Psoas muscle (tissue), 8 donors: ENCODE data around the gene OLFML2A. TPM values are rescaled to one million over a fixed set of nuclear protein-coding genes. Genes with fewer than 3 reads are reported as not detected.

ENCODE experiments used
- ATAC-seq, 4 donors: fragments of 200-7000 bp; cut with Tn5 transposase; one replicate each; pipeline ENCODE4 v1.9.1; 2020; ENCODE audit warnings: moderate library complexity in 3 of 4, mild to moderate bottlenecking in 2 of 4
- DNase-seq, 2 donors: peaks; one replicate each; pipeline ENCODE4 v3.0.0-alpha.2; 2020
- H3K27ac ChIP-seq: fragments of 200-600 bp; one replicate; pipeline ENCODE4 v1.8.0; 2022
- H3K27me3 ChIP-seq, 3 donors: fragments of 200-600 bp in 1 of 3; one replicate each; pipeline versions ENCODE4 v1.6.1 to v1.8.0; 2013 to 2022; ENCODE audit warnings: low read length in 2 of 3, mild to moderate bottlenecking in 2 of 3, moderate library complexity in 1 of 3; ENCODE audit not compliant: insufficient read depth in 3 of 3
- H3K36me3 ChIP-seq, 2 donors: fragments of 200-600 bp in 1 of 2; one replicate each; pipeline versions ENCODE4 v1.6.1 to v1.8.0; 2013 to 2022; ENCODE audit warnings: low read depth in 1 of 2, mild to moderate bottlenecking in 1 of 2, moderate library complexity in 1 of 2; ENCODE audit not compliant: insufficient read depth in 1 of 2
- H3K4me1 ChIP-seq: fragments of 200-600 bp; one replicate; pipeline ENCODE4 v1.8.0; 2022
- H3K4me3 ChIP-seq: fragments of 200-600 bp; one replicate; pipeline ENCODE4 v1.8.0; 2022; ENCODE audit warnings: mild to moderate bottlenecking
- H3K9me3 ChIP-seq: fragments of 200-600 bp; one replicate; pipeline ENCODE4 v1.8.0; 2022
- CTCF ChIP-seq: fragments of 200-600 bp; IDR thresholded peaks from one replicate; pipeline ENCODE4 v1.8.0; 2022; ENCODE audit warnings: antibody characterized with exemption
- WGBS, 3 donors: extraction: QIAGEN DNeasy Blood & Tissue Kit; methylation state at CpG; one replicate each; pipeline versions ENCODE4 v1.1.6 to v1.1.7; 2013; 5-methylcytosine and 5-hydroxymethylcytosine counted together
- intact Hi-C, 2 donors: fragments of 100-400 bp; cut with DNase I; formaldehyde crosslinking; loops; one replicate each; pipeline versions ENCODE4 v1.11.0 to v1.14.2; 2022
- polyA plus RNA-seq, 3 donors: library from polyadenylated mRNA; stranded (reverse); fragments of 200-250 nt; gene quantifications; one replicate each; pipeline ENCODE4 v1.2.3, GENCODE V29; 2013
- total RNA-seq, 4 donors: library from RNA; stranded (reverse); fragmentation: NEBNext Ultra II Directional in 2 of 4; extraction: Animal tissue kit (Norgen Biotek cat#: 25700) in 2 of 4; gene quantifications; one replicate each; pipeline versions ENCODE4 v1.2.1 to v1.2.4, GENCODE V29; 2021 to 2023
- donor health status: healthy with polysubstance abuse.
- donor health status: DM: no; HTN: no; CAD: no; lungs with moderate emphysema.
- donor health status: Bipolar disorder and iron deficiency.
- donor health status: healthy.
- donor health status: DM: yes; HTN: yes; CAD: no.
- donor health status: DM: no; HTN: no; CAD: no.
- donor health status: DM: no; HTN: no; CAD: no.
- donor health status: DM: yes; HTN: yes; CAD: no.

The OLFML2A gene
- total and polyA plus RNA-seq, 7 donors: 3.0 to 30.3 (median 7.1) TPM

GRCh38 chr9:124779368-124780059 is 2.6 kb downstream of the OLFML2A start:
- Histone ChIP-seq H3K9me3 (no peaks in the 10 kb centered on the region), H3K27ac (no peak overlapping the region), H3K4me3 (no peak overlapping the region), H3K4me1 (peaks cover 14% of the 10 kb centered on the region), H3K36me3 (no peaks in the 10 kb centered on the region), H3K27me3 (no peaks in the 10 kb centered on the region)
- intact Hi-C loops: loop anchor here in 1 of 2 donors (10.0 kb wide), 1 partner anchor 595 kb away; no protein-coding TSS in a partner anchor
- DNase-seq: peak in 1 of 2 donors; percentile 37
- peak in 3 of 4 donors; percentile 46 to 54 (median 49) for ATAC-seq
- TF ChIP-seq CTCF: no peak
- WGBS, 3 donors: 33 to 41% (median 41%) methylated on average over 6 of the region's 6 CpGs

- Histone ChIP-seq H3K9me3 (no peaks in the 10 kb centered on the region), H3K36me3 (no peaks in the 10 kb centered on the region), H3K4me1 (peaks cover 14% of the 10 kb centered on the region), H3K4me3 (no peak overlapping the region), H3K27ac (no peak overlapping the region), H3K27me3 (no peaks in the 10 kb centered on the region)
- DNase-seq (peak in 1 of 2 donors; percentile 64), ATAC-seq (no peak)
- TF ChIP-seq CTCF: no peak
- WGBS, 3 donors: 45 to 54% (median 52%) methylated on average over 10 to 14 of the region's 14 CpGs
- intact Hi-C loops: no loop called here
Measured at GRCh38 chr9:124780060-124780756, 3.3 kb downstream of the OLFML2A start.

GRCh38 chr9:124780757-124781151 is 3.8 kb downstream of the OLFML2A start:
- Histone ChIP-seq H3K27ac (no peak overlapping the region), H3K27me3 (no peaks in the 10 kb centered on the region), H3K9me3 (no peaks in the 10 kb centered on the region), H3K4me1 (peaks cover 14% of the 10 kb centered on the region), H3K36me3 (no peaks in the 10 kb centered on the region), H3K4me3 (no peak overlapping the region)
- intact Hi-C loops: no loop called here
- 85 to 92% (median 90%) methylated on average over 4 of the region's 4 CpGs for WGBS, 3 donors
- ATAC-seq (no peak), DNase-seq (no peak)
- no peak for TF ChIP-seq CTCF

GRCh38 chr9:124781967-124782660 is 5.2 kb downstream of the OLFML2A start:
- no peak for ATAC-seq
- DNase-seq: no peak
- intact Hi-C loops: no loop called here
- no peak overlapping the region for H3K4me3 ChIP-seq
- no peak for TF ChIP-seq CTCF
- 75 to 83% (median 81%) methylated on average over 3 of the region's 3 CpGs for WGBS, 3 donors
- peaks cover 8% of the 10 kb centered on the region for H3K4me1 ChIP-seq
- no peaks in the 10 kb centered on the region for H3K9me3 ChIP-seq
- no peak overlapping the region for H3K27ac ChIP-seq
- H3K27me3 ChIP-seq: no peaks in the 10 kb centered on the region
- no peaks in the 10 kb centered on the region for H3K36me3 ChIP-seq
